Loucy (cell line): Measurements from ENCODE around the gene OR6P1.

Source experiments
- CTCF ChIP-seq: fragments of 200-600 bp; sonication (generic); conservative IDR thresholded peaks from 2 replicates; pipeline ENCODE4 v1.5.1; 2014; ENCODE audit warnings: mild to moderate bottlenecking, antibody characterized with exemption, low read length
- EZH2phosphoT487 ChIP-seq: fragments of 200-600 bp; IDR thresholded peaks from 2 replicates; pipeline ENCODE4 v1.6.1; 2018; ENCODE audit warnings: antibody characterized with exemption, mild to moderate bottlenecking, moderate library complexity, borderline replicate concordance

GRCh38 chr1:158564608-158565007 is 5.8 kb downstream of the OR6P1 start:
- no peak for TF ChIP-seq CTCF
- TF ChIP-seq EZH2phosphoT487: no peak
